Measurements from ENCODE around the gene RNF144A. TPM values are rescaled to one million over a fixed set of nuclear protein-coding genes. Genes with fewer than 3 reads are reported as not detected.
A peak's percentile ranks its signal among the peaks of the same experiment; 100 is the strongest.

Gene RNF144A
- total and polyA plus RNA-seq, 12 donors = 13.0 to 103 (median 42.3) TPM

GRCh38 chr2:6982449-6982848, 65.2 kb downstream of the RNF144A start:
- H3K36me3 ChIP-seq (replicated peaks in 1 of 2) = no peaks in the 10 kb centered on the region
- 66 to 83% (median 68%) methylated on average over 5 of the region's 5 CpGs for WGBS, 4 donors
- no peaks in the 10 kb centered on the region for H3K9me3 ChIP-seq (replicated peaks in 1 of 3)
- peaks cover 12 to 40% of the 10 kb centered on the region in 2 donors for H3K4me1 ChIP-seq (replicated peaks in 1 of 2)
- intact Hi-C loops (cut with DNase I) = no loop called here
- H3K4me3 ChIP-seq = no peak overlapping the region
- TF ChIP-seq CTCF (IDR thresholded peaks at IDR 0.05) = no peak
- no peak for TF ChIP-seq POLR2A (IDR thresholded peaks at IDR 0.05)
- peak overlapping the region in 2 of 5 donors; percentile 5 to 52 for H3K27ac ChIP-seq
- H3K27me3 ChIP-seq = no peaks in the 10 kb centered on the region
- DNase-seq = no peak

- WGBS, 4 donors = 67 to 69% (median 67%) methylated on average over 6 of the region's 6 CpGs
- no peak for TF ChIP-seq POLR2A (IDR thresholded peaks at IDR 0.05)
- no peak for TF ChIP-seq CTCF (IDR thresholded peaks at IDR 0.05)
- DNase-seq = no peak
- H3K4me3 ChIP-seq = no peak overlapping the region
- no peaks in the 10 kb centered on the region for H3K36me3 ChIP-seq (replicated peaks in 1 of 2)
- H3K27me3 ChIP-seq = no peaks in the 10 kb centered on the region
- peaks cover 9 to 40% of the 10 kb centered on the region in 2 donors for H3K4me1 ChIP-seq (replicated peaks in 1 of 2)
- H3K9me3 ChIP-seq (replicated peaks in 1 of 3) = no peaks in the 10 kb centered on the region
- peak overlapping the region in 2 of 5 donors; percentile 29 to 52 for H3K27ac ChIP-seq
- intact Hi-C loops (cut with DNase I) = no loop called here
Measured at GRCh38 chr2:6982934-6983589, 65.8 kb downstream of the RNF144A start.

- 40 to 52% (median 45%) methylated on average over 3 of the region's 3 CpGs for whole genome bisulfite sequencing, 4 donors
- Histone ChIP-seq H3K27ac (peak overlapping the region in 2 of 5 donors; percentile 57 to 77), H3K4me1 (replicated peaks in 1 of 2) (peaks cover 9 to 38% of the 10 kb centered on the region in 2 donors), H3K4me3 (no peak overlapping the region), H3K36me3 (replicated peaks in 1 of 2) (peaks cover 0 to 5% of the 10 kb centered on the region in 2 donors), H3K9me3 (replicated peaks in 1 of 3) (no peaks in the 10 kb centered on the region), H3K27me3 (no peaks in the 10 kb centered on the region)
- intact Hi-C loops (cut with DNase I) = no loop called here
- DNase-seq = no peak
- TF ChIP-seq CTCF (IDR thresholded peaks at IDR 0.05) (no peak), POLR2A (IDR thresholded peaks at IDR 0.05) (no peak)
Measured at GRCh38 chr2:6986301-6986911, 69.2 kb downstream of the RNF144A start.

GRCh38 chr2:6986912-6987361, 69.7 kb downstream of the RNF144A start:
- intact Hi-C loops (cut with DNase I) = no loop called here
- Histone ChIP-seq H3K36me3 (replicated peaks in 1 of 2) (peaks cover 0 to 8% of the 10 kb centered on the region in 2 donors), H3K4me3 (no peak overlapping the region), H3K27me3 (no peaks in the 10 kb centered on the region), H3K27ac (peak overlapping the region in 2 of 5 donors; percentile 57 to 77), H3K4me1 (replicated peaks in 1 of 2) (peaks cover 9 to 38% of the 10 kb centered on the region in 2 donors), H3K9me3 (replicated peaks in 1 of 3) (no peaks in the 10 kb centered on the region)
- TF ChIP-seq CTCF (IDR thresholded peaks at IDR 0.05) (no peak), POLR2A (IDR thresholded peaks at IDR 0.05) (no peak)
- 58 to 74% (median 64%) methylated on average over 12 of the region's 12 CpGs for WGBS, 4 donors
- DNase-seq = no peak
